Stomach (tissue), 4 donors: Measurements from ENCODE around the gene PLEKHG5.

ENCODE experiments used
- EP300 ChIP-seq: sonication (generic); formaldehyde crosslinking; IDR thresholded peaks from one replicate; pipeline ENCODE4 v1.6.1; 2017; ENCODE audit warnings: antibody characterized with exemption
- POLR2A ChIP-seq, 4 donors: fragments of 450-650 bp; IDR thresholded peaks; one replicate each; pipeline ENCODE4 v1.6.1; 2016; ENCODE audit warnings: antibody characterized with exemption in 4 of 4, control low read depth in 2 of 4, mild to moderate bottlenecking in 1 of 4, moderate library complexity in 1 of 4
- POLR2AphosphoS5 ChIP-seq, 3 donors: sonication (generic); formaldehyde crosslinking; IDR thresholded peaks; one replicate each; pipeline ENCODE4 v1.6.1; 2016; ENCODE audit warnings: antibody characterized with exemption in 3 of 3
- TF ChIP-seq, protein P1 (sequence below), 7 experiments: fragments of 450-650 bp in 4 of 7; fragments of 200-600 bp in 3 of 7; sonication (generic) in 3 of 7; IDR thresholded peaks; one replicate each; pipeline ENCODE4 v1.5.1; 2016 to 2019; ENCODE audit warnings: antibody characterized with exemption in 7 of 7, control low read depth in 2 of 7, mild to moderate bottlenecking in 1 of 7

DNA sequence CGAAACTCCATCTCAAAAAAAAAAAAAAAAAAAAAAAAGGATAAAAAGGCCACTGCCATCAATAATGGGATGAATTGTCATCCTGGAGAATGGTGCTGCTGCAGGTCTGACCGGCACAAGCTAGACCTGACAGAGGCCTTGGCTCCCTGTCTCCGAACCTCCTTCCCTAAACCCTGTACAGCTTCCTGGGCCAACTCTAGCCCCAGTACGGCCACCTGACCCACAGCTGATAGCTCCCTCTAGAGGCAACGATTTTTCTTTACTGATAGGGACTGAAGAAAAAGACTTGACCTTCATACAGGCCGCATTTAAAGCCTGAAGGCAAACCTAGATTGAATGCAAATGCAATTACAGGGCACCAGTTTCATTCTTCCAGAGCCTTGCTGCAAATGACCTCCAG is 32.1 kb upstream of the PLEKHG5 start:
- TF ChIP-seq, protein P1, sequence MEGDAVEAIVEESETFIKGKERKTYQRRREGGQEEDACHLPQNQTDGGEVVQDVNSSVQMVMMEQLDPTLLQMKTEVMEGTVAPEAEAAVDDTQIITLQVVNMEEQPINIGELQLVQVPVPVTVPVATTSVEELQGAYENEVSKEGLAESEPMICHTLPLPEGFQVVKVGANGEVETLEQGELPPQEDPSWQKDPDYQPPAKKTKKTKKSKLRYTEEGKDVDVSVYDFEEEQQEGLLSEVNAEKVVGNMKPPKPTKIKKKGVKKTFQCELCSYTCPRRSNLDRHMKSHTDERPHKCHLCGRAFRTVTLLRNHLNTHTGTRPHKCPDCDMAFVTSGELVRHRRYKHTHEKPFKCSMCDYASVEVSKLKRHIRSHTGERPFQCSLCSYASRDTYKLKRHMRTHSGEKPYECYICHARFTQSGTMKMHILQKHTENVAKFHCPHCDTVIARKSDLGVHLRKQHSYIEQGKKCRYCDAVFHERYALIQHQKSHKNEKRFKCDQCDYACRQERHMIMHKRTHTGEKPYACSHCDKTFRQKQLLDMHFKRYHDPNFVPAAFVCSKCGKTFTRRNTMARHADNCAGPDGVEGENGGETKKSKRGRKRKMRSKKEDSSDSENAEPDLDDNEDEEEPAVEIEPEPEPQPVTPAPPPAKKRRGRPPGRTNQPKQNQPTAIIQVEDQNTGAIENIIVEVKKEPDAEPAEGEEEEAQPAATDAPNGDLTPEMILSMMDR (IDR thresholded peaks at IDR 0.05), result peak in 3 of 7 experiments; percentile 14 to 29 (median 24)
- no peak for TF ChIP-seq POLR2A (IDR thresholded peaks at IDR 0.05)
- TF ChIP-seq POLR2AphosphoS5 (IDR thresholded peaks at IDR 0.05), result peak in 1 of 3 donors; percentile 9
- no peak for TF ChIP-seq EP300
